Activated CD4-positive, alpha-beta T cell treated with anti-CD3 and anti-CD28 coated beads for 36 hours (primary cell): ENCODE measurements around the gene PTBP2. TPM values are rescaled to one million over a fixed set of nuclear protein-coding genes. Genes with fewer than 3 reads are reported as not detected.
A peak's percentile ranks its signal among the peaks of the same experiment; 100 is the strongest.

Source experiments
- ATAC-seq: fragments of 200-7000 bp; cut with Tn5 transposase; one replicate; pipeline ENCODE4 v1.10.0; 2021; ENCODE audit warnings: mild to moderate bottlenecking, moderate library complexity
- CTCF ChIA-PET: fragments of 350-600 bp; sonication (Branson Sonifier 250); formaldehyde crosslinking; loops from one replicate; lab custom pipeline; 2021; ENCODE audit warnings: antibody characterized with exemption; lab: Charles Lee
- POLR2A ChIA-PET: fragments of 350-600 bp; sonication (Branson Sonifier 250); formaldehyde crosslinking; loops from one replicate; lab custom pipeline; 2021; ENCODE audit warnings: antibody characterized with exemption, inconsistent platforms; lab: Charles Lee
- DNase-seq: peaks from one replicate; pipeline ENCODE4 v3.0.0-alpha.2; 2020
- H3K27ac Mint-ChIP-seq: one replicate; pipeline ENCODE4 v1.8.0; 2021; ENCODE audit warnings: mixed read lengths
- H3K27me3 Mint-ChIP-seq: one replicate; pipeline ENCODE4 v1.8.0; 2021; ENCODE audit warnings: mixed read lengths
- H3K36me3 Mint-ChIP-seq: one replicate; pipeline ENCODE4 v1.8.0; 2021; ENCODE audit warnings: low read depth, mixed read lengths
- H3K4me1 Mint-ChIP-seq: one replicate; pipeline ENCODE4 v1.8.0; 2021; ENCODE audit warnings: mixed read lengths
- H3K4me3 Mint-ChIP-seq: one replicate; pipeline ENCODE4 v1.8.0; 2021; ENCODE audit warnings: mild to moderate bottlenecking, moderate library complexity, mixed read lengths
- H3K9me3 Mint-ChIP-seq: one replicate; pipeline ENCODE4 v1.8.0; 2021; ENCODE audit warnings: low read depth, mixed read lengths
- intact Hi-C, 2 experiments: fragments of 100-400 bp; cut with DNase I in 1 of 2; cut with micrococcal nuclease in 1 of 2; formaldehyde crosslinking; loops; one replicate each; pipeline versions ENCODE4 v1.14.2 to v1.15.1; 2022 to 2024; cut with DNase I, micrococcal nuclease
- total RNA-seq, 2 experiments: library from RNA; stranded (reverse); gene quantifications; one replicate each; pipeline ENCODE4 v1.2.3, GENCODE V29; 2021

Gene PTBP2
- total RNA-seq, 2 experiments from 2014 or later = 13.5 to 14.8 TPM

- ChIA-PET POLR2A (interaction anchor here (0.7 kb wide), 1 partner anchor 1571 kb away, joined by 5 read pairs; no protein-coding TSS in a partner anchor), CTCF (interaction anchor here (0.6 kb wide), 1 partner anchor 8 kb away, joined by 3 read pairs; no protein-coding TSS in a partner anchor)
- Mint-ChIP-seq H3K36me3 (peaks cover 6% of the 10 kb centered on the region), H3K27ac (no peak overlapping the region), H3K4me3 (no peak overlapping the region), H3K4me1 (no peaks in the 10 kb centered on the region), H3K27me3 (no peaks in the 10 kb centered on the region), H3K9me3 (no peaks in the 10 kb centered on the region)
- no peak for DNase-seq
- intact Hi-C loops = no loop called here
- ATAC-seq = no peak
Measured at GRCh38 chr1:96825231-96825630, 103.6 kb downstream of the PTBP2 start.

- no peak overlapping the region for H3K4me3 Mint-ChIP-seq
- H3K36me3 Mint-ChIP-seq = peaks cover 6% of the 10 kb centered on the region
- H3K4me1 Mint-ChIP-seq = no peaks in the 10 kb centered on the region
Measured at GRCh38 chr1:96825950-96826576, 104.5 kb downstream of the PTBP2 start.

GRCh38 chr1:96833376-96833775, 111.8 kb downstream of the PTBP2 start:
- ATAC-seq = no peak
- H3K36me3 Mint-ChIP-seq = no peaks in the 10 kb centered on the region
- intact Hi-C loops = no loop called here
- H3K4me3 Mint-ChIP-seq = no peak overlapping the region
- H3K4me1 Mint-ChIP-seq = no peaks in the 10 kb centered on the region
- no peak overlapping the region for H3K27ac Mint-ChIP-seq
- ChIA-PET POLR2A (no interaction called here), CTCF (no interaction called here)
- DNase-seq = no peak
- H3K27me3 Mint-ChIP-seq = no peaks in the 10 kb centered on the region
- H3K9me3 Mint-ChIP-seq = no peaks in the 10 kb centered on the region

More at GRCh38 chr1:96825950-96826576, 104.5 kb downstream of the PTBP2 start:
- no peaks in the 10 kb centered on the region for H3K9me3 Mint-ChIP-seq
- no peak overlapping the region for H3K27ac Mint-ChIP-seq
- no peaks in the 10 kb centered on the region for H3K27me3 Mint-ChIP-seq
- DNase-seq (no peak), ATAC-seq (no peak)
- intact Hi-C loops = no loop called here
- ChIA-PET CTCF (interaction anchor here (0.6 kb wide), 1 partner anchor 9 kb away, joined by 3 read pairs; no protein-coding TSS in a partner anchor), POLR2A (no interaction called here)

GRCh38 chr1:96834986-96835385, 113.4 kb downstream of the PTBP2 start:
- H3K9me3 Mint-ChIP-seq = no peaks in the 10 kb centered on the region
- POLR2A ChIA-PET = no interaction called here

GRCh38 chr1:96837057-96837780, 115.6 kb downstream of the PTBP2 start:
- Mint-ChIP-seq H3K4me1 (no peaks in the 10 kb centered on the region), H3K36me3 (no peaks in the 10 kb centered on the region), H3K4me3 (no peak overlapping the region), H3K9me3 (no peaks in the 10 kb centered on the region), H3K27ac (no peak overlapping the region), H3K27me3 (no peaks in the 10 kb centered on the region)
- ChIA-PET POLR2A (no interaction called here), CTCF (no interaction called here)
- DNase-seq (no peak), ATAC-seq (no peak)
- intact Hi-C loops = no loop called here

More at GRCh38 chr1:96834986-96835385, 113.4 kb downstream of the PTBP2 start:
- H3K4me3 Mint-ChIP-seq = no peak overlapping the region
- DNase-seq (no peak), ATAC-seq (no peak)
- no peaks in the 10 kb centered on the region for H3K27me3 Mint-ChIP-seq
- H3K4me1 Mint-ChIP-seq = no peaks in the 10 kb centered on the region
- CTCF ChIA-PET = interaction anchor here (0.7 kb wide), 1 partner anchor 224 kb away, joined by 3 read pairs; no protein-coding TSS in a partner anchor
- H3K36me3 Mint-ChIP-seq = no peaks in the 10 kb centered on the region
- H3K27ac Mint-ChIP-seq = no peak overlapping the region
- intact Hi-C loops = no loop called here

GRCh38 chr1:96837781-96838216, 116.2 kb downstream of the PTBP2 start:
- intact Hi-C loops = no loop called here
- ChIA-PET POLR2A (no interaction called here), CTCF (no interaction called here)
- Mint-ChIP-seq H3K27me3 (no peaks in the 10 kb centered on the region), H3K36me3 (no peaks in the 10 kb centered on the region), H3K9me3 (no peaks in the 10 kb centered on the region), H3K4me1 (no peaks in the 10 kb centered on the region), H3K27ac (no peak overlapping the region), H3K4me3 (no peak overlapping the region)
- ATAC-seq (no peak), DNase-seq (no peak)

GRCh38 chr1:96840396-96840795, 118.8 kb downstream of the PTBP2 start:
- no peak for ATAC-seq
- no peaks in the 10 kb centered on the region for H3K27me3 Mint-ChIP-seq
- ChIA-PET CTCF (no interaction called here), POLR2A (no interaction called here)
- no peaks in the 10 kb centered on the region for H3K9me3 Mint-ChIP-seq
- H3K4me3 Mint-ChIP-seq = no peak overlapping the region
- intact Hi-C loops = loop anchor here in 1 of 2 experiments (10.0 kb wide), 1 partner anchor 246 kb away; no protein-coding TSS in a partner anchor
- no peak overlapping the region for H3K27ac Mint-ChIP-seq
- no peaks in the 10 kb centered on the region for H3K36me3 Mint-ChIP-seq
- no peaks in the 10 kb centered on the region for H3K4me1 Mint-ChIP-seq
- DNase-seq = no peak

- DNase-seq = no peak
- Mint-ChIP-seq H3K27ac (no peak overlapping the region), H3K4me3 (no peak overlapping the region), H3K4me1 (no peaks in the 10 kb centered on the region), H3K9me3 (no peaks in the 10 kb centered on the region), H3K36me3 (no peaks in the 10 kb centered on the region), H3K27me3 (no peaks in the 10 kb centered on the region)
- CTCF ChIA-PET = no interaction called here
- POLR2A ChIA-PET = no interaction called here
- intact Hi-C loops = loop anchor here in 1 of 2 experiments (10.0 kb wide), 1 partner anchor 247 kb away; no protein-coding TSS in a partner anchor
- ATAC-seq = no peak
Measured at GRCh38 chr1:96842215-96842614, 120.6 kb downstream of the PTBP2 start.

GRCh38 chr1:96843196-96843595, 121.6 kb downstream of the PTBP2 start:
- CTCF ChIA-PET = no interaction called here
- POLR2A ChIA-PET = no interaction called here
- H3K9me3 Mint-ChIP-seq = no peaks in the 10 kb centered on the region
- DNase-seq = no peak
- no peaks in the 10 kb centered on the region for H3K27me3 Mint-ChIP-seq
- no peak overlapping the region for H3K4me3 Mint-ChIP-seq
- no peaks in the 10 kb centered on the region for H3K4me1 Mint-ChIP-seq
- ATAC-seq = no peak
- intact Hi-C loops = loop anchor here in 1 of 2 experiments (10.0 kb wide), 1 partner anchor 248 kb away; no protein-coding TSS in a partner anchor
- H3K36me3 Mint-ChIP-seq = no peaks in the 10 kb centered on the region
- H3K27ac Mint-ChIP-seq = no peak overlapping the region

- H3K4me1 Mint-ChIP-seq = no peaks in the 10 kb centered on the region
- no peak overlapping the region for H3K27ac Mint-ChIP-seq
- no peak overlapping the region for H3K4me3 Mint-ChIP-seq
- DNase-seq (no peak), ATAC-seq (no peak)
- POLR2A ChIA-PET = no interaction called here
- no peaks in the 10 kb centered on the region for H3K9me3 Mint-ChIP-seq
- H3K36me3 Mint-ChIP-seq = no peaks in the 10 kb centered on the region
- CTCF ChIA-PET = no interaction called here
- intact Hi-C loops = loop anchor here in 1 of 2 experiments (10.0 kb wide), 1 partner anchor 249 kb away; no protein-coding TSS in a partner anchor
- no peaks in the 10 kb centered on the region for H3K27me3 Mint-ChIP-seq
Measured at GRCh38 chr1:96843601-96844000, 122.0 kb downstream of the PTBP2 start.

GRCh38 chr1:96845464-96845863, 123.9 kb downstream of the PTBP2 start:
- ATAC-seq (peak; percentile 73), DNase-seq (peak; percentile 64)
- Mint-ChIP-seq H3K4me3 (no peak overlapping the region), H3K36me3 (no peaks in the 10 kb centered on the region), H3K4me1 (no peaks in the 10 kb centered on the region), H3K9me3 (no peaks in the 10 kb centered on the region), H3K27me3 (no peaks in the 10 kb centered on the region), H3K27ac (no peak overlapping the region)
- POLR2A ChIA-PET = no interaction called here
- CTCF ChIA-PET = no interaction called here
- intact Hi-C loops = loop anchor here (1.0 to 10.0 kb wide), 3 partner anchors 251 to 609 kb away; no protein-coding TSS in a partner anchor
